T-helper 1 cell (primary cell): Measurements from ENCODE around the gene EIF4G3.
"Not testable (repeated sequence)": the region's sequence is repeated elsewhere in the genome, so short reads cannot be mapped to it uniquely, and the experiment has no call there.

Source experiments
- DNase-seq, 5 donors: peaks; one replicate each; pipeline ENCODE4 v3.0.0-alpha.2; 2012 to 2020

Gene EIF4G3

GRCh38 chr1:21152423-21153100 lies 24.1 kb downstream of the EIF4G3 start:
- DNase-seq = no peak

GRCh38 chr1:21149855-21150432 lies 26.8 kb downstream of the EIF4G3 start:
- no peak for DNase-seq

DNA sequence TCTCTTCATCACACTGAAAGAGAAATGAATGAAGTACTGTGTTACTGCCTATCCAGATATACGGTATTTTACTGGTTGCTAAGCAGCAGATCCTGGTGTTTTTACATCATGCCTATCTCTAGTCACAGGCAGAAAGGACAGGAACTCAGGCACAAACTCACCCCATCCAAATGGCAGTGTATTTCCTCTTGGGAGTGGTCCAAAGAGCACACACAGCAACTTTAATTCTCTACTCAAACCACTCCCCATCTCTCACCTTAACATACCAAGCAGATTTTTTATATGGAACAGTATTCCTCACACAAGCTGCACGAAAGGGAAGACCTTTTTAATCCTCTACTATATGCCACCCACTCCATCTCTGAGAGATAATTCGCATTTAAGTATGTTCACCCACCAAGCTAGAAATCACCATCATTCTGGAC lies 27.3 kb downstream of the EIF4G3 start:
- no peak for DNase-seq

DNA sequence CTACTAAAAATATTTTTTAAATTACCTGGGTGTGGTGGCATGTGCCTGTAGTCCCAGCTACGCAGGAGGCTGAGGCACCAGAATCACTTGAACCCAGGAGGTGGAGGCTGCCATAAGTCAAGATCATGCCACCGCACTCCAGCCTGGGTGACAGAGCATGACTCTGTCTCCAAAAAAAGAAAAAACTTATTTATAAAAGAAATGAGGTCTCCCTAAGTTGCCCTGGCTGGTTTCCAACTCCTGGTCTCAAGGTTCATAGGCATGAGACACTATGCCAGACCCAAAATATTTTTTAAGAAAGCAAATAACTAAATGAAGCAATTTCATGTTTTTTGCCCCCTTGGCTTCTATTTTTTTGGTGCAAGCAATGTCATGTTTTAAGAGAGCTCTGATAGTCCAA lies 32.9 kb downstream of the EIF4G3 start:
- no peak for DNase-seq

DNA sequence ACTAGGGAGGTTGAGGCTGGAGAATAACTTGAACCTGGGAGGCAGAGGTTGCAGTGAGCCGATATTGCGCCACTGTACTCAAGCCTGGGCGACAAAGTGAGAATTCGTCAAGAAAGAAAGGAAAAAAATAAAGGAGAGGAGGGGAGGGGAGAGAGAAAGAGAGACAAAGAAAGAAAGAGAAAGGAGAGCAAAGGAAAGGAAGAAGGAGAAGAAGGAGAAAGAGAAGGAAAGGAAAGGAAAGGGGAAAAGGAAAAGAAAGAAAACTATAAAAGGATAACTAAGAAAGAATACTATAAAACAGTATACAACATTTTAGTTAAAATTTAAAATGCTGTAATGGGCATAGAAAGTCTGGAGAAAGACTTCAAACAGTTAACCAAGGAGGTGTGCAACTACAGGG lies 33.6 kb downstream of the EIF4G3 start:
- DNase-seq = no peak

- DNase-seq = no peak
These were observed 35.7 kb downstream of the EIF4G3 start for GRCh38 chr1:21141030-21141429.

- DNase-seq = no peak
These were observed 37.1 kb downstream of the EIF4G3 start for GRCh38 chr1:21139601-21140000.

- not testable (repeated sequence) for DNase-seq
These were observed 40.4 kb downstream of the EIF4G3 start for GRCh38 chr1:21136344-21136743.

DNA sequence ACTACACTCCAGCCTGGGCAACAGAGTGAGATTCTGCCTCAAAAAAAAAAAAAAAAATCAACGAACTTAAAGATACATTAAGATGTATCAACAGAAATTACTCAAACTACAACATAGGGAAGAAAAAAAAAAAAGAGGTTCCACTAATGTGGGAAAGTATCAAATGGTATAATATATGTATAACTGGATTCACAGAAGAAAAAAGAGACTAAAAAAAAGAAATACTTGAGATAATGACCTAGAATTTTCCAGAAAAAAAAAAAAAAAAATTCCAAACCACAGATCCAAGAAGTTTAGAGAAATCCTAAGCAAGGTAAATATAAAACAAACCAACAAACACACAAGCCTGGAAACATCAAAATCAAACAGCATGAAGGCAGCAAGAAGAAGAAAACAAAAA lies 45.5 kb downstream of the EIF4G3 start:
- DNase-seq = no peak

DNA sequence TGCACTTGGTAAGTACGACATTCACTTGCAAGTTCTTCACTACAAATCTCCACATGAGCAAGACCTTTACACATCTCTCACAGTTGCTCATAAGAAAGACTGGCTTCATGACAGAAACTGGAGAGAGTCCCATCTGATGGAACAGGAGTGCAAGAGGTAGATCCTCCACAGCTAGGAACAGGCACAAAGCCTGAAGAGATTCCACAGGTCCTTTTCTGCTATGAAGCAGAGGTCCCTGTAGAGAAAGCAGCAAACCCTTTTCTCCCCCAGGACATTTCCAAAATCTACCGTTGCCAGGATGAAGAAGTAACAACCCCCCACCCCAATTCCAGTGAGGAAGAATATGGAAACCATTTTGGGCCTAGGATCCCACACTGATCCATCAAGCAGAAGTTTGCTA lies 47.3 kb downstream of the EIF4G3 start:
- no peak for DNase-seq

GRCh38 chr1:21126324-21126723 lies 50.4 kb downstream of the EIF4G3 start:
- no peak for DNase-seq

- no peak for DNase-seq
These were observed 51.9 kb downstream of the EIF4G3 start for GRCh38 chr1:21124846-21125245.

DNA sequence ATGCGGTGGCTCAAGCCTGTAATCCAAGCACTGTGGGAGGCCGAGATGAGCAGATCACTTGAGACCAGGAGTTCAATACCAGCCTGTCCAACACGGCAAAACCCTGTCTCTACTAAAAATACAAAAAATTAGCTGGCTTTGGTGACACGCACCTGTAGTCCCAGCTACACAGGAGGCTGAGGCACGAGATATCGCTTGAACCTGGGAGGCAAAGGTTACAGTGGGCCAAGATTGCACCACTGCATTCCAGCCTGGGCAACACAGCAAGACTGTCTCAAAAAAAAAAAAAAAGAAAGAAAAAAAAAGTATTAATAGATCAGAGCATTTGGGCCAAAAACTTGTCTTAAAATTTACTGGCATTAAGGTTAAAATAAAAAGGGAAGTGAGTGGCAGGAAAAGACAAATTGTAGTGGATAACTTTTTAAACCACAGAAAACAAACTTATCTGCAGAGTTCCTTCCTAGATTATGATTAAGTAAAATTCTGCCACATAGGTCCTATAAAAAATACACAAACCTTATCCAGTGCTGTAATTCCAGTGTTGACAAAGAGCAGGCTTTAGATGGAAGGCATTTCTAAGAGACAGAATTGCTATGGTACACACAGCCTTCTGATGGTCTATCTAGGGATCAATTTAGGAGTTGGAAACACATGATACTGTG lies 53.3 kb downstream of the EIF4G3 start:
- no peak for DNase-seq

- no peak for DNase-seq
These were observed 54.8 kb downstream of the EIF4G3 start for GRCh38 chr1:21121764-21122471.

- DNase-seq = no peak
These were observed 58.5 kb downstream of the EIF4G3 start for GRCh38 chr1:21118167-21118566.

DNA sequence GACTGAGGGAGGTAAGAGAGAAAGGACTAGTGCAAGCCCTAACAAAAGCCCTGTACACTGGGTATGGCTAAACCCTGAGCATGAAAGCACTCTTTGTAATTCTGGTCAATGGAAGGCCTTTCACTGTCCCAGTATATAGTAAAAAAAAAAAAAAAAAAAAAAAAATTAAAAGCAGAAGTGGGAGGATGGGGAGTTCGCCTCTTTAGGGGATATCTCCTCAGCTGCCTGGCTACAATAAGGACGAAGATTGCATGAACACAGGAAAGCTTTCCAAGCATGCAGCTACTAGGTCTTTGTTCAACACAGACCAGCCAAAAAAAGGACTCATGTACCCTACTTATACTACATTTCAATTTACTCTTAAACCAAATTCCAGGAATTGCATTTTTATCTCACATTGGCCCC lies 59.1 kb downstream of the EIF4G3 start:
- no peak for DNase-seq

- DNase-seq = no peak
These were observed 59.5 kb downstream of the EIF4G3 start for GRCh38 chr1:21117159-21117558.

DNA sequence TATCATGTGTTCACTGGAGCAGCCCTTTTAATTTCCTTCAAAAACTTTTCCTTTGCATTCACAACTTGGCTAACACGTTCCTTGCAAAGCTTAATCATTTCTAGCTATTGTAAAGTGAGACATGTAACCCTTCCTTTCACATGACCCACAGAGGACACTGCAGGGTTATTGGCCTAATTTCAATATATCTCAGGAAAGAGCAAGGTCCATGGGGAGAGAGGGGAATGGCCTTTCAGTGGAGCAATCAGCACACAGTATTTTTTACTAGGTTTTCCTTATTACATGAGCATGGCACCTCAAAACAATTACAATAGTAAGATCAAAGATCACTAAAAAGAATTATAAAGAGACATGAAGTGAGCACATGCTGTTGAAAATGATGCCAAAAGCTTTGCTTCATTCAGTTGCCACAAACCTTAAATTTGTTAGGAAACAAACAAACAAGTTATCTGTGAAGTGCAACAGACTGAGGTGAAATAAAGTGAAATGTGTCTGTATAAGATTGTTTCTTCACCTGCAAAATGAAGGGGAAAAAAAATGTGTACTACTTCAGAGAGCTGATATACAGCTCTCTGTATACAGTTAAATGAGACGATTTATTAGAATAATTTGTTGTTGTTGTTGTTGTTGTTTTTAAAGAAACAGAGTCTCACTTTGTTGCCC lies 61.5 kb downstream of the EIF4G3 start:
- no peak for DNase-seq

- no peak for DNase-seq
These were observed 62.3 kb downstream of the EIF4G3 start for GRCh38 chr1:21114431-21114830.

GRCh38 chr1:21110163-21110562 lies 66.5 kb downstream of the EIF4G3 start:
- DNase-seq = no peak

GRCh38 chr1:21106709-21107108 lies 70.0 kb downstream of the EIF4G3 start:
- no peak for DNase-seq

DNA sequence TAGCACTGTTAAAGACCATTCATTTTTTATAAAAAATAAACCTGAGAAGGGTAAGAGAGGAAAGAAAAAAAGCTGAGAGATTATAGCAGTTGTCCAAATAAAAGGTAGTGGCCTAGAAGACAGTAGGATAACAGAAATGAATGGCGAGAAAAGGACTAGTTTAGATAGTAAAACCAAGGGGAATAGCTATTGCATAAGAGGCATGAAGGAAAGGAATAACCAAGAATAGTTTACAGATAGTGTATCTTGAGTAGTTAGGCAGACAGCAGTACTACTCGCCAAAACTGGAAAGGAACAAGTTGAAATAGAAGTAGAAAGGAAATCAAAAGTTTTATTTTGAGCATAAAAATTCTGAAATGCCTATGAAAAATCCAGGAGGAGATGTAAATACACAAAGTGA lies 70.5 kb downstream of the EIF4G3 start:
- DNase-seq = no peak

- no peak for DNase-seq
These were observed 70.9 kb downstream of the EIF4G3 start for GRCh38 chr1:21105807-21106206.
